Smooth muscle cell (in vitro differentiated cells): ENCODE data around the gene SCYGR7. TPM values are rescaled to one million over a fixed set of nuclear protein-coding genes. Genes with fewer than 3 reads are reported as not detected.

ENCODE experiments used
- DNase-seq: peaks from one replicate; lab custom pipeline; 2025; ENCODE audit not compliant: unreplicated experiment; lab: John Stamatoyannopoulos, UW
- H2AFZ ChIP-seq: fragments of 200-600 bp; sonication (generic); 2 replicates; pipeline ENCODE4 v1.6.0; 2016; ENCODE audit warnings: antibody characterized with exemption, low read depth, mild to moderate bottlenecking
- H3F3A ChIP-seq: fragments of 200-600 bp; sonication (generic); 2 replicates; pipeline ENCODE4 v1.6.0; 2017; ENCODE audit warnings: antibody characterized with exemption, low read depth
- H3K27ac ChIP-seq: fragments of 200-600 bp; sonication (generic); 2 replicates; pipeline ENCODE4 v1.5.1; 2016; ENCODE audit warnings: low read depth, mild to moderate bottlenecking
- H3K27me3 ChIP-seq: fragments of 200-600 bp; sonication (generic); 2 replicates; pipeline ENCODE4 v1.6.1; 2016; ENCODE audit warnings: low read depth, mild to moderate bottlenecking
- H3K36me3 ChIP-seq: fragments of 200-600 bp; sonication (generic); 2 replicates; pipeline ENCODE4 v1.5.1; 2016; ENCODE audit warnings: low read depth
- H3K4me1 ChIP-seq: fragments of 200-600 bp; sonication (generic); 2 replicates; pipeline ENCODE4 v1.5.1; 2016; ENCODE audit warnings: low read depth
- H3K4me2 ChIP-seq: fragments of 200-600 bp; sonication (generic); 2 replicates; pipeline ENCODE4 v1.6.0; 2016; ENCODE audit warnings: mild to moderate bottlenecking
- H3K4me3 ChIP-seq: fragments of 200-600 bp; sonication (generic); 2 replicates; pipeline ENCODE4 v1.5.1; 2016; ENCODE audit warnings: mild to moderate bottlenecking
- H3K79me2 ChIP-seq: fragments of 200-600 bp; sonication (generic); 2 replicates; pipeline ENCODE4 v1.6.0; 2016; ENCODE audit warnings: low read depth, mild to moderate bottlenecking
- H3K9ac ChIP-seq: fragments of 200-600 bp; sonication (generic); 2 replicates; pipeline ENCODE4 v1.6.0; 2016; ENCODE audit warnings: low read depth
- H3K9me3 ChIP-seq: fragments of 200-600 bp; sonication (generic); replicated peaks from 2 replicates; pipeline ENCODE4 v1.5.1; 2016; ENCODE audit warnings: low read depth
- H4K20me1 ChIP-seq: fragments of 200-600 bp; sonication (generic); 2 replicates; pipeline ENCODE4 v1.6.0; 2016; ENCODE audit warnings: low read depth
- CTCF ChIP-seq: fragments of 200-600 bp; sonication (generic); IDR thresholded peaks from 2 replicates; pipeline ENCODE4 v1.5.1; 2017; ENCODE audit warnings: borderline replicate concordance, mild to moderate bottlenecking, antibody characterized with exemption; ENCODE audit not compliant: insufficient read depth, poor library complexity, severe bottlenecking
- WGBS: methylation state at CpG from one replicate; pipeline ENCODE4 v1.1.7; 2016; ENCODE audit warnings: low lambda C conversion rate; 5-methylcytosine and 5-hydroxymethylcytosine counted together
- polyA plus RNA-seq: library from polyadenylated mRNA; unstranded; fragments of >200 nt; fragmentation: Nextera tagmentation; extraction: Ambion mirVana; gene quantifications from 2 replicates; pipeline ENCODE4 v1.2.1, GENCODE V29; 2016
- total RNA-seq: library from RNA; depleted of rRNA; stranded (reverse); fragments of >200 nt; gene quantifications from 2 replicates; pipeline ENCODE4 v1.2.3, GENCODE V29; 2014

Gene SCYGR7
- total and polyA plus RNA-seq, 2 experiments from 2014 or later = not detected

DNA sequence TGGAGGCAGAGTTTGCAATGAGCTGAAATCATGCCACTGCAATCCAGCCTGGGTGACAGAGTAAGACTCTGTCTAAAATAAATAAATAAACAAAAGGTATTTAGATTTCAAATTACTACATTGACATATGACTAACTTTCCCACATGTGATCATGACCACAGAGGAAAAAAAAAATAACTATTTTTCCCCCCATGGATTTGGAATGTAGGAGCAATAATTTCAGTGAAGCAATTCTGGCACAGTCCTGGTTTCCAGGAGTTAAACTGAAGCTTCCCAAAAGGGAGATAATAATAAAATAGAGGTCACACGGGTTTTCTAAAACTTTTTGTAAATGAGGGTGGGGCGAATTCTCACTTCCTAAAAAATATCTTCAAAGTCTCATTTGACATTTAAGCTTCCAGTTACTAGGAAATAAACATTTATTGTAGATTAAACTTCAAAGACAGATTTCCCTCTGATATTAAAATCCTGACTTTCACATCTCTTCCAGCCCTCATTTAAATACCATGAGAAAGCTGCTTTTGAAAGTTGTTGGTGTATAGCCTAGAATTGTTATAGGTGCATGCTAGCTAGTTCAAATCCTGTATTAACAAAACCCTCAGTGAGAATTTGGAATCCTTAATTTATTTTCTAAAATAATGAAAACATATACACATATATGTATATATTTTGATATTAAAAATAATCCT lies 31.0 kb upstream of the SCYGR7 start:
- Histone ChIP-seq H3K9me3 (no peaks in the 10 kb centered on the region), H3K79me2 (no peaks in the 10 kb centered on the region), H3K4me1 (no peaks in the 10 kb centered on the region), H3K9ac (no peak overlapping the region), H4K20me1 (no peaks in the 10 kb centered on the region), H3K4me3 (no peak overlapping the region), H2AFZ (no peak overlapping the region), H3K27me3 (no peaks in the 10 kb centered on the region), H3K36me3 (no peaks in the 10 kb centered on the region), H3K27ac (no peak overlapping the region), H3F3A (no peaks in the 10 kb centered on the region), H3K4me2 (no peak overlapping the region)
- no peak for TF ChIP-seq CTCF
- DNase-seq = no peak
- 96% methylated on average over 2 of the region's 2 CpGs for WGBS

- no peak overlapping the region for H3K9ac ChIP-seq
- no peaks in the 10 kb centered on the region for H3K9me3 ChIP-seq
- H4K20me1 ChIP-seq = no peaks in the 10 kb centered on the region
- no peak overlapping the region for H3K4me3 ChIP-seq
- H3K4me1 ChIP-seq = no peaks in the 10 kb centered on the region
- no peak overlapping the region for H3K4me2 ChIP-seq
- no peaks in the 10 kb centered on the region for H3K36me3 ChIP-seq
- no peaks in the 10 kb centered on the region for H3K79me2 ChIP-seq
- H3F3A ChIP-seq = no peaks in the 10 kb centered on the region
- H2AFZ ChIP-seq = no peak overlapping the region
- H3K27me3 ChIP-seq = no peaks in the 10 kb centered on the region
- no peak for DNase-seq
- no peak for TF ChIP-seq CTCF
- H3K27ac ChIP-seq = no peak overlapping the region
- WGBS = 72% methylated on average over 3 of the region's 3 CpGs
These were observed 26.6 kb upstream of the SCYGR7 start for GRCh38 chr2:227701556-227701955.

- Histone ChIP-seq H3K27ac (peak overlapping the region; percentile 59), H3K36me3 (no peaks in the 10 kb centered on the region), H2AFZ (no peak overlapping the region), H3K4me2 (peak overlapping the region; percentile 41), H3F3A (no peaks in the 10 kb centered on the region), H3K4me1 (no peaks in the 10 kb centered on the region), H3K9me3 (no peaks in the 10 kb centered on the region), H3K4me3 (no peak overlapping the region), H3K27me3 (no peaks in the 10 kb centered on the region), H3K9ac (no peak overlapping the region), H3K79me2 (no peaks in the 10 kb centered on the region), H4K20me1 (no peaks in the 10 kb centered on the region)
- DNase-seq = no peak
- WGBS = 40% methylated on average over 4 of the region's 4 CpGs
- TF ChIP-seq CTCF = no peak
These were observed 24.8 kb upstream of the SCYGR7 start for GRCh38 chr2:227703280-227703732.

DNA sequence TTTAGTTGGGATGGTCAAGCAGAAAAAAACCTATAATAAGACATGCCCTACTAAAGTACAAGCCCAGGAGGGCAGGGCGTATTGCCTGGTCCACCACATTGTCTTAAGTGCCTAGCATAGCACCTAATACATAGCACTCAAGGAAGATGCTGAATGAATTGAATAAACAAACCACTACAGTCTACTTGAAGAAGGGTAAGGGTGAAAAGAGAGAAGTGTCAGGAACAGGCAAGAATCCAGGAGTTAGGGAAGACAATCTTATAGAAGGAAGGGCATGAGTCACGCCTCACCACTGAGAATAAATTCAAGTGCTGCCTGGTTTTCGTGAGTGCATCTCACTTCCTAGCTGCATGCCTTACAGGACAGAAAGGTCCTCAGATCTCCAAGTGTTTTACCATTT lies 24.2 kb upstream of the SCYGR7 start:
- no peaks in the 10 kb centered on the region for H4K20me1 ChIP-seq
- TF ChIP-seq CTCF = no peak
- no peak overlapping the region for H3K4me3 ChIP-seq
- H3K9me3 ChIP-seq = no peaks in the 10 kb centered on the region
- no peak overlapping the region for H3K27ac ChIP-seq
- H2AFZ ChIP-seq = no peak overlapping the region
- no peaks in the 10 kb centered on the region for H3F3A ChIP-seq
- H3K9ac ChIP-seq = no peak overlapping the region
- H3K4me1 ChIP-seq = no peaks in the 10 kb centered on the region
- no peaks in the 10 kb centered on the region for H3K36me3 ChIP-seq
- WGBS = 76% methylated on average over 3 of the region's 3 CpGs
- H3K4me2 ChIP-seq = no peak overlapping the region
- H3K27me3 ChIP-seq = no peaks in the 10 kb centered on the region
- DNase-seq = no peak
- H3K79me2 ChIP-seq = no peaks in the 10 kb centered on the region
